Measurements from ENCODE around the gene SGF29. TPM values are rescaled to one million over a fixed set of nuclear protein-coding genes. Genes with fewer than 3 reads are reported as not detected.
"Not testable (repeated sequence)": the region's sequence is repeated elsewhere in the genome, so short reads cannot be mapped to it uniquely, and the experiment has no call there.

SGF29 gene
- total RNA-seq, 1 donor from 2014 or later, result 21.6 TPM

GRCh38 chr16:28531777-28532744 lies 21.7 kb upstream of the SGF29 start:
- DNase-seq (ENCODE audit: low spot score in 2 of 2), result no peak
- no peak for FAIRE-seq

DNA sequence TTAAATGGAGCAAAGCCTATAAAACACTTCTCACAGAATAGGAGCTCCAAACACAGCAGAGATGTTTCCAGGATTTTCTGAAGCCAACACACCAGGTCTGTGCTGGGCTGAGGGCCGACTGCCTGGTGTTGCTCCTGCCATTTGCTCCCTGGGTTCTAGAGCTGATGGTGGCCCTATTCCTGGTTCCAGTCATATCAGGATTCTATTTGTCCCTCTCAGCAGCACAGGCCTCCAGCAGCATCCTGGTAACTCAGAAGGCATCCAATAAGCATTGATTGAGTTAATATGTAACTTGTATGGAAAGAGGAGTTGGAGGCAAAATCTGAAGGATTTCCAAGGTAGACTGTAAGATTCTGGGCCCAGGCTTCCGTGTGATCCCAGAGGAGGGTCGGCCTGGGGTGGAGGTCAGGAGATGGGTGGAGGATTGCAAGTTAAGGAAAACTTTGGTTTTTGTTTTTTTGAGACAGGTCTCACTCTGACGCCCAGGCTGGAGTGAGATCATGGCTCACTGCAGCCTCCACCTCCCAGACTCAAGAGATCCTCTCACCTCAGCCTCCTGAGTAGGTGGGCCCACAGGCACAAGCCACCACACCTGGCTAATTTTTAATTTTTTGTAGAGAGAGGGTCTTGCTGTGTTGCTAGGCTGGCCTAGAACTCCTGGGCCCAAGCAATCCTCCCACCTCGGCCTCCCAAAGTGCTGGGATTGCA lies 20.6 kb upstream of the SGF29 start:
- DNase-seq (ENCODE audit: low spot score in 2 of 2), result no peak
- FAIRE-seq, result no peak

- no peak for FAIRE-seq
- DNase-seq (ENCODE audit: low spot score in 2 of 2), result no peak
These were observed 19.0 kb upstream of the SGF29 start for GRCh38 chr16:28534542-28535373.

DNA sequence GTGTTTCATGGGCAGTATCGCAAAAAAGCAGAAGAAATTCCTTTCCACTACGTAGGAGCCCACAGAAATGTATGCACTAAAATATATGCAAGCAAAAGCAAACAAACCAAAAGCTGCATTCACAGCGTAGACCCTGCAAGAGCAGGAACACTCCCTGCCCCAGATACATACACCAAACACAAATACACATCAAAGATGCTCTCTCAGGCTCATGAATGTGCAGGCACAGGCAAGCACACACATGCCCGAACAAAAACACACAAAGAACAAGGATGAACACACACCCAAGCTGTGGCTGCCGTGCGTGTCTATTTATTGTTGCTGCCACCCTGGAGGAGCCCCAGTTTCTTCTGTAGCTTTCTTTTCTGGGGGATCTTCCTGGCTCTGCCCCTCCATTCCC lies 16.6 kb upstream of the SGF29 start:
- no peak for FAIRE-seq
- DNase-seq (ENCODE audit: low spot score in 2 of 2), result no peak

DNA sequence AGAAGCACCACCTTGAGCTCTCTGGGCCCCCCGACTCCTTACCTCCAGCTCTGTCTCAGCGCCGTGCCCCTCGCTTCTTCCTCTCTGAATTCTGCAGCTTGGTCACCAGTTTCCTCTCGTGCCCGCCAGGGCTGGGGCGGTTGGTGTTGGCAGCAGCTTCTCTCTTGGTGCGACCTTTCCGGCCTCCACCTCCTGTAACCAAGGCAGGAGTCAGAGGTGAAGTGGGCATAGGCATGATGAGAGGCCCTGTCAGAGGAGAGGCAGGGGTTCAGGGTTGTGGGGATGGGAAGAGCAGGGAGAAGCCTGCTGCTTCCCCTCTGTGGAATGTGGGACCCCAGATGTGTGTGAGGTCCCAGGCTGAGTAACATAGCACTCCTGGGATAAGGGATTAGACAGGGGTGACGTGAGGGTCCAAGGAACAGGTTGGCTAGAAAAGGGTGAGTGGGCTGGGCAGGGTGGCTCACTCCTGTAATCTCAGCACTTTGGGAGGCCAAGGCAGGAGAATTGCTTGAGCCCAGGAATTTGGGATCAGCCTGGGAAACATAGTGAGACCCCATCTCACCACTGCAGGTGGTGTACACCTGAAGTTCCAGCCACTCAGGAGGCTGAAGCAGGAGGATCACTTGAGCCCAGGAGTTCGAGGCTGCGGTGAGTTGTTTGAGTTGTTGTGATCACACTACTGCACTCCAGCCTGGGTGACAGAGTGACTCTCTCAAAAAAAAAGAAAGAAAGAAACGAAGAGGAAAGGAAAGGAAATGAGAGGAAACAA lies 15.6 kb upstream of the SGF29 start:
- DNase-seq (ENCODE audit: low spot score in 2 of 2) (no peak), FAIRE-seq (no peak)

DNA sequence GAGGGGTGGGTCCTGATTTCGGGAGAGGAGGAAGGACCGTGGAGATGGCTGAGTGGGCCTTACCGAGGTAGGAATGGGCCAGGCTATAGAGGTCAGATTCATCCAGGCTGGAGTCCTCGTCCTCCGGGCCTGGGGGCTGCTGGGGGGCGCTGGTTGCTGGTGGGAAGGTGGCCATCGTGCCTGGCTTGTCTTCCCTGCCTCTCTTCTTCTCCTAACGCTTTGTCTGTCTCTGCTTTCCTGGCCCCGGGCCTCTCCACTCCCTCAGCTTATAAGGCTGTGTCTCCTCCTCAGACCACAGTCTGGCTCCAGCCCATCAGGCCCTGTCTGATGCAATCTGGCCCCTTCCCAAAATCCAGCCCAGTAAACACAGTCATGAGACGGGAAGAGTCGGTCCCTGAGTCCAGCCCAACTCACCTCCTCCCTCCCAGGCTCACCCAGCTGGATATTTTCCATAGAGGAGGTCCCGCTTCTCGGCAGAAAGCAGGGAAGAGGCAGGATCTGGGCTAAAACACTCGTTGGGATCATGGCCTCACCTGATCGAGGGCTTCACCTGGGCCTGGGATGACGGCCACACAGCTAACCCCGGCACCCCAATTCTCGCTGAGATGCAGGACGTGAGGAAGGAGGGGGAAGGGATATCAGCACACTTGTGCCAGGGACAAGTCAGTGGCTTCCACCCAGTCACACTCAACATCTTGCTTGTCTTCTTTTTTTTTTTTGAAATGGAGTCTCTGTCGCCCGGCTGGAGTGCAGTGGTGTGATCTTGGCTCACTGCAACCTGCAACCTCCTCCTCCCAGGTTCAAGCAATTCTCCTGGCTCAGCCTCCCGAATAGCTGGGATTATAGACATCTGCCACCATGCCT lies 14.8 kb upstream of the SGF29 start, which contains the start of gene NUPR1:
Gene NUPR1 (minus strand): TSS at position 242 of the 864 bp plus-strand sequence. CDS start 67 bp downstream, at position 175.
- peak; percentile 33 to 65 for DNase-seq (ENCODE audit: low spot score in 2 of 2)
- FAIRE-seq, result no peak

GRCh38 chr16:28540346-28540745 lies 13.4 kb upstream of the SGF29 start:
- FAIRE-seq, result no peak

GRCh38 chr16:28542646-28543045 lies 11.1 kb upstream of the SGF29 start:
- FAIRE-seq (no peak), DNase-seq (ENCODE audit: low spot score in 2 of 2) (no peak)

More at GRCh38 chr16:28540346-28540745, 13.4 kb upstream of the SGF29 start:
- DNase-seq (ENCODE audit: low spot score in 2 of 2), result no peak

GRCh38 chr16:28543072-28543471 lies 10.6 kb upstream of the SGF29 start:
- FAIRE-seq (no peak), DNase-seq (ENCODE audit: low spot score in 2 of 2) (no peak)

DNA sequence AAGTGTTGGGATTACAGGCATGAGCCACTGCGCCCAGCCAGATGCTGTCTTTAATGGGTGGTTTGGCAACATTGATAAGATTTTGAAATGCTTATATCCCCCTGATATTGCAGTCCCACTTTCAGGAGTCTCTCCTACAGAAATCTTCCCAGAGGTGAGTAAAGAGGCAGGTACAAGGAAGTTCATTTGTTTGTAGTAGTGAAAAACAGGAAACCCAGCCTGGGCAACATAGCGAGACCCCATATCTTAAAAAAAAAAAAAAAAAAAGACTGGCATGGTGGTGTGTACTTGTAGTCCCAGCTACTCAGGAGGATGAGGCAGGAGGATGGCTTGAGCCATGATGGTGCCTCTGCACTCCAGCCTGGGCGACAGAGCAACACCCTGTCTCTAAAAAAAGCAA lies 8.7 kb upstream of the SGF29 start:
- DNase-seq (ENCODE audit: low spot score in 2 of 2), result no peak
- no peak for FAIRE-seq

DNA sequence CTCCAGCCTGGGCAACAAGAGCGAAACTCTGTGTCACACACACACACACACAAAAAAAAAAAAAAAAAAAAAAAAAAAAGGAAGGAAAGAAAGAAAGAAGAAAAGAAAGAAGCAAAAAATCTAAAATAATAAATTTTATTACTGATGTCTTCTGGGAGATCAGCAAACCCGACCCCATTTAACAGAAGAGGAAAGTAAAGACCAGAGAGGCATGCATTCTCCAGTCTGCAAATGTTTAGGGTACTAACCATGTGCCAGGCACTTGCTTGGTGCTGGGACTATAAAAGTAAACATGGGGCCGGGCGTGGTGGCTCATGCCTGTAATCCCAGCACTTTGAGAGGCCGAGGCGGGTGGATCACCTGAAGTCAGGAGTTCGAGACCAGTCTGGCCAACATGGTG lies 7.8 kb upstream of the SGF29 start:
- FAIRE-seq; DNase-seq (ENCODE audit: low spot score in 2 of 2): not testable (repeated sequence)

GRCh38 chr16:28546626-28547025 lies 7.1 kb upstream of the SGF29 start:
- FAIRE-seq, result no peak

DNA sequence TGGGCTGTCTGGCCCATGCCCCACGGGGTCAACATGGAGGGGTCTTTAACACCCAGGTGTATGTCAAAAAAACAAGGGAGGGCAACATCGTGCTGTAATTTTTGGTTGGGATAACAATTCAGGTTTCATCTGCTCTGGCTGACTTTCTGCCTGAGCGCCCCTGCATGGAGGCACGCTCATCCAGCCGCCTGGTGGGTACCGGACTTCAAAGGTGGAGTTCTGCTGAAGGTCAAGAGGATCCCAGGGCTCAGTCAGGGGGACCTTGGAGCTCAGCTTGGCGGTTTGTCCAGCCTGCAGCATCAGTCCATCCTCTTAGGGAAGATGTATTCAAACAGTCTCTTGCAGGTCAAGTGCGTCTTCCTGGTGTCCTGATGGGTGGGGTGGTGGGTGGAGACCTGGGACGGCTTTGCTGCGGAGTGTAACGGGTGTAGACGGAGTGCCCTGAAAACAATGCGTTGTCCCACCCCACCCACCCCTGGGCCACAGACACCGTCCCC lies 5.4 kb upstream of the SGF29 start:
- DNase-seq (ENCODE audit: low spot score in 2 of 2), result no peak
- no peak for FAIRE-seq

More at GRCh38 chr16:28546626-28547025, 7.1 kb upstream of the SGF29 start:
- DNase-seq (ENCODE audit: low spot score in 2 of 2), result no peak

DNA sequence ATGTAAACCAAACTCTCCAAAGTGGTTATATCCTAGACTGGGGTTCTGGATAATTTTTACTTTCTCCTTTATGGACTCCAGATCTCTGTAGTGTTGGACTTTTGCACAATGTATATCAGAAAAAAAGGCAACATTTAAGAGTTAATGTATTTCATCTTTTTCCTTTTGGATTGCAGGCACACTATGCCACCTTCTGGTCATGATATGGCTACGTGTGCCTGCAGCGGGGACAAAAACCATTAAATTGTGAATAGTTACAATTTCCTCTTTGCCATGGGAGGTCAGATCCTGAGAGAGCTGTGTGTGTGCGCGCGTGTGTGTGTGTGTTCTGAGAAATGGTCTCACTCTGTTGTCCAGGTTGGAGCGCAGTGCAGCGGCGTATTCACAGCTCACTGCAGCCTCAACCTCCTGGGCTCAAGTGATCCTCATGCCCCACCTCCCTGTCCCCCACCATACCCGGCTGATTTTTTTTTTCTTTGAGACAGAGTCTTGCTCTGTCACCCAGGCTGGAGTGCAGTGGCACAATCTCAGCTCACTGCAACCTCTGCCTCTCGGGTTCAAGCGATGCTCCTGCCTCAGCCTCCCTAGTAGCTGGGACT lies 4.3 kb upstream of the SGF29 start:
- DNase-seq (ENCODE audit: low spot score in 2 of 2) (no peak), FAIRE-seq (no peak)

DNA sequence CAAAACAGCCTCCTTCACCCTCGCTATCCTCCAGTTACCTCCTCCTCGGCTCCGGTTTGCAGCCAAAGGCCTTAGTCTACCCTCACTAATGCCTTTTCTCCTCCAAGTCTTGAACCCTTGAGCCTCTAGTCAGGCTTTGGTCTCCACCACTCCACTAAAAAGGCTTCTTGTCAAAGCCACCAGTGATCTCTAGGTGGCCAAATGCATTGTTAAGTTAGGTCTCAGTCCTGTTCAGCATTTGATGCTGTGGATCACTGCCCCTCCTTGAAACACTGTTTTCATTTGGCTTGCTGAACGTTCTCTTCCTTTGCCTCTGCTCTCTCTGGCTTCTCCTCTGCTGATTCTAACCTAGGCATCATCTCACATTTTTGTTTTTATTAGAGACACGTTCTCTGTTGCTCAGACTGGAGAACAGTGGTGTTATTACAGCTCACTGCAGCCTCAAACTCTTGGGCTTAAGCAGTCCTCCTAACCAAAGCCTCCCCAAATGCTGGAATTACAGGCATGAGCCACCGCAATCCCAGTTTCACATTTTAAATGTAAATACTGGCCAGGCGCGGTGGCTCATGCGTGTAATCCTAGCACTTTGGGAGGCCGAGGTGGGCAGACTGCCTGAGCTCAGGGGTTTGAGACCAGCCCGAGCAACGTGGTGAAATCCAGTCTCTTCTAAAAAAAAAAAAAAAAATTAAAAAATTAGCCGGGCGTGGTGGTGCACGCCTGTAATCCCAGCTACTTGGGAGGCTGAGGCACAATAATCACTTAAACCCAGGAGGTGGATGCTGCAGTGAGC lies 1.1 kb downstream of the SGF29 start:
- FAIRE-seq (no peak), DNase-seq (ENCODE audit: low spot score in 2 of 2) (no peak)

- FAIRE-seq (no peak), DNase-seq (ENCODE audit: low spot score in 2 of 2) (no peak)
These were observed 1.8 kb downstream of the SGF29 start for GRCh38 chr16:28555561-28555960.

GRCh38 chr16:28556914-28557320 lies 3.2 kb downstream of the SGF29 start:
- no peak for FAIRE-seq
- DNase-seq (ENCODE audit: low spot score in 2 of 2), result no peak
